ENCODE results near the gene KIF27.

Gene KIF27

GRCh38 chr9:83800236-83801033 lies 120.8 kb downstream of the KIF27 start:
- no peak for DNase-seq

DNA sequence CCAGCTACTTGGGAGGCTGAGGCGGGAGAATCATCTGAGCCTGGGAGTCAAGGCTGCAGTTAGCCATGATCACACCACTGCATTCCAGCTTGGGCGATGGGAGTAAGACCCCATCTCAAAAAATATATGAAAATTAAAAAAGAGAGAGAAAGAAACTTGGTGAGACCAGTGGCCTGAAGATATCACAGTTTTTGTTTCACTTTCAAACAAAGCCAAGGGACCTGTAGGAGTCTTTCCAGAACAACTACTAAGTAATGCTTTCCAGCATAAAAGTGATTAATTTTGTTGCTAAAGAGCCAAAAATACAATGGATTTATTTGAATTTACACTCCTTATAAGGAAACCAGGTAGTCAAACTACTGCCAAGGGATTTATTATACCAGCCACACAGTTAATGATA lies 127.2 kb downstream of the KIF27 start:
- no peak for DNase-seq

DNA sequence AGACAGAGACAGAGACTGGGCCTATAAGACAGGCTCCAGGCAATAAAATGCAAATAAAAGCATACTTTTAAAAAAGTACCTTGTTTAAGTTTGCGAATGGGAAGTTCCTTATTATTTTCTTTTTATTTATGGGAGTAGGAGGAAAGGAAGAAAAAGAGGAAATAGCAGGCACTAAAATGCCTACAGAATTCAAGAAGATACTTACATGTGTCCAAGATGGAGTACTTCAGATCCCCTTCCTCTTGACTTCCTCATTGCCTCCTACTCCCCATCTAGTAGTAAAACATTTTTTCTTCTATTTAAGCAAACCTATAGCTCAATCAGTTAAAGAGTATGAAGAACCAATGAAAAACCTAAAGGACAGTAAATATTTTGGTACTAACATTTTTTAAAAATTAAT lies 128.5 kb downstream of the KIF27 start:
- no peak for DNase-seq

Data from stimulated activated CD4-positive, alpha-beta T cell treated with anti-CD3 and anti-CD28 coated beads, Interleukin-12 subunit alpha, Interleukin-12 subunit beta, amount 100 ng/mL, for 4 hours (primary cell).